GM18868 (cell line): ENCODE data around the gene USP2.

Source experiments
- ATAC-seq: cut with Tn5 transposase; IDR thresholded peaks from one replicate; pipeline ENCODE4 v1.9.1; 2021; ENCODE audit warnings: mild to moderate bottlenecking, moderate library complexity; ENCODE audit not compliant: unreplicated experiment

The USP2 gene

DNA sequence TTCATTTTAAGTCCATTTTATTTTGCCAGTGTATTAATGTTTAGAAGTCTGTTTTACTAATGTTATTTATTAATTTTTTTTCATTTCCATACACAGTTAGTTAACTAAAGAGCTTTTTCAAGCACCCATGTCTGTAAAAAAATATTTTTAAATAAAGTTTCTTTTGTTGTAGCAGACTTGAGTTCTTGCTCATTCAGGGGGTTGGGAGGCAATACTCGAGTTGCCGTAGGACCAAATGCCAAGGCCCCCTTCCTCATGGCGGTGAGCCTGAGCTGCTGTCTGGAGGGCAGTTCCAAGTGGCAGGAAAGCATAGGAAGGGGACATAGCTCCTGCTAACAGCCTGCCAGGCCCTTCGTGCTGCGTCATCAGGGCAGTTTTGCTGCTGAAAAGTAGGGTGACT, 73.5 kb downstream of the USP2 start:
- ATAC-seq: no peak

DNA sequence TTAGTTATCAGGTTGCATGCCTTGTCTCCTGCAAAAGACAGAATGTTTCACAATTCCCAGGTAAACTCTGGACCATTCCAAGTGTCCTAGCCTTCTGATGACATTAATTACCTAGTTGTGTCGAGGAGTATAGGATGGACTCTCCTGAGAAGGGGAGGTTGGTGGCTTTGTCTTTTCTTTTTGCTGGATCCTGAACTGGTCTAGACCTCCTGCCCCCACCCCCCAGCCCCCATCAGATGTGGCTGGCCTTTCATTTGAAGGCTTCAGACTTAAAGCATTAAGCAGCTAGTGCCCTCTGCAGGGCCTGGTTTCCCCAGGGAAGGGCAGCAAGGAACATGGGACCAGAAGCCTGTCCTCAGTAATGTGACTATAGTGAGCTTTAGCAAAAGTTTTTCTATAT, 74.3 kb downstream of the USP2 start:
- no peak for ATAC-seq

DNA sequence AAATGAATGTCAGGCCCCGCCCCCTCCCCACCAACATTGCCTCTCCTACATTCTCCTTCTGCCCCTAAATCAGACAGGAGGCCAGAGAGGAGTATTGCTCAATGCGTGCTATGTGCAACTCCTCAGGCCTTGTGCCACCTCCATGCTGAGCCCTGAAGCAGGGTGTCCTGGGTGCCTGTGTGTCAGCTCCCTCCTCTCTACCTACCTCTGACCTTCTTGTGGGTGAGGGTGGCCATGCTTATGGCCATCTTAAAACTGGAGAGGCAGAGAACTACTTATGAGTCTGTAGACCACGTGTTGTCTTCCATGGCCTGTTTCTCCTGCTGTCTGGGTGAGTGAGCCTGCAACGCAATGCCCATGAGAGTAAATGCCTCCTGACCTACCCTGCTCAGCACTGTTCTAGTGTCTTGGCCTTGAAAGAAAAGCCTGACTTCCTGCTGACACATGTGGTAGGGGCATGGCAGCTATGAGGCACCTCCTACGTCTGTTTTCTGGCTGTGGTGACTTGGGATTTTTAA, 75.1 kb downstream of the USP2 start:
- no peak for ATAC-seq

DNA sequence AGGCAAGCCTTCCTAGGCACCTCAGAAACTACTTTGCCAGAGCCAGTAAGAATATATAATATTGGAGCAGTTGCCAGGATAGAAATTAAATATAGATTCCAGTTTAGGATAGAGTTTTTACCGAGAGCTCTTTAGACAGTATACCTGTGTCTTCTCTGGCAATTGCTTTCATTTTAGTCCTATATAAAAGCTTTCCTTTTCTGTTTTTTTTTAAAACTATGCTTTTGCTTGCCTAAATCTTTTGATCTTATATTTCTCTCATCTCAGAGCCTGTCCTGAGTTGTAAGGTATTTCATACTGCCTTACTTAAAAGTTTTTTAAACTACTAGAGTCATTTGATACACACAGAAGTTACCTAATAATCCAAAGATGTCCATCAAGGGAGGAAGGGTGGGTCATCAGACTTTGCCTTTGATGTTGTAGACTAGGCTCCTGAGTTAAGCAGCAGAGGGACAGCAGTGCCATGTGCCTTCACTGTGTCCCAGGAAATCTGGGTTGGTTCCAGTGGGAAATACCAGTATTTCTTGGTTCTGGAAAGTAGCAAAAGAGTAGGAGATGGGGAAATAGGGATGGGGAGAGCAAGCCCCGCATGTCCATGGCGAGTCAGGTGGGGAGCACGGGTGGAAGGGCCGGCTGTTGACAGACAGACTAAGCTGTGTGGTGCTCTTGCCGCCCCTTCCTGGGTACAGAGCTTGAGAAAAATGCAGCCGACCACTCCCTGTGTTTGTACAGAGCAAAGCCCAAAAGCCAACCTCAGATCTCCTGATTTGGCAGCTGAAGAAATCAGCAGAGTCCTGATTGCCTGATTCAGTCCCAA, 75.7 kb downstream of the USP2 start:
- no peak for ATAC-seq
